WERI-Rb-1 (cell line): Measurements from ENCODE around the gene TBC1D12.

Experiments
- DNase-seq: peaks from one replicate; pipeline ENCODE4 v3.0.0-alpha.2; 2020
- H3K27ac ChIP-seq: fragments of 250-450 bp; sonication (Bioruptor Pico); 2 replicates; pipeline ENCODE4 v1.5.1; 2020; ENCODE audit warnings: mild to moderate bottlenecking, moderate library complexity
- H3K27me3 ChIP-seq: fragments of 250-450 bp; sonication (Bioruptor Pico); 2 replicates; pipeline ENCODE4 v1.5.1; 2021; ENCODE audit warnings: mild to moderate bottlenecking, low read depth, moderate library complexity; ENCODE audit not compliant: insufficient read depth, severe bottlenecking
- H3K36me3 ChIP-seq: fragments of 250-450 bp; sonication (Bioruptor Pico); 2 replicates; pipeline ENCODE4 v1.5.1; 2020; ENCODE audit warnings: mild to moderate bottlenecking, moderate library complexity
- H3K4me3 ChIP-seq: 2 replicates; pipeline ENCODE4 v1.5.1; 2011; ENCODE audit warnings: low read depth, mild to moderate bottlenecking, control low read depth, low read length
- H3K9me3 ChIP-seq: fragments of 250-450 bp; sonication (Bioruptor Pico); 2 replicates; pipeline ENCODE4 v1.5.1; 2021; ENCODE audit warnings: mild to moderate bottlenecking, moderate library complexity; ENCODE audit not compliant: severe bottlenecking
- CTCF ChIP-seq: IDR thresholded peaks from 2 replicates; pipeline ENCODE4 v1.5.1; 2011; ENCODE audit warnings: low read depth, mild to moderate bottlenecking, control low read depth, inconsistent platforms, low read length

Gene TBC1D12

GRCh38 chr10:94443047-94443446 is 40.7 kb downstream of the TBC1D12 start:
- Histone ChIP-seq H3K27ac (no peak overlapping the region), H3K4me3 (no peak overlapping the region), H3K36me3 (no peaks in the 10 kb centered on the region), H3K9me3 (no peaks in the 10 kb centered on the region), H3K27me3 (no peaks in the 10 kb centered on the region)
- no peak for TF ChIP-seq CTCF
- DNase-seq, result no peak

DNA sequence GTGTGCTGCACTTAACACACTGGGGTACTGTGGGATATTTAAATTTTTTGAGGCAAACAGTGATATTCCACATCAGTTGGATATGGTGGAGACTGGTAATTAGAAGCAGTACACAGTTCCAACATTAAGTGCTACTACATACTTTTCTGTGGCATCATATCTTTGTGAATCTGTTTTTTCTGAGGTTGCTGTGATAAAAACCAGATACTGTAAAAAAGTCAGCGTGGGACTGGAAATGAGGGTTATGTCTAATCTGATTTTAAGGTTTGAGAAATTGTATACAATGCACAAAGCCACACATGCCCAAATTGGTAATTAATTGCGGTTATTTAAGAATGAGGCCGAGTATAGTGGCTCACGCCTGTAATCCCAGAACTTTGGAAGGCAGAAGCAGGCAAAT is 41.2 kb downstream of the TBC1D12 start:
- Histone ChIP-seq H3K27ac (no peak overlapping the region), H3K36me3 (no peaks in the 10 kb centered on the region), H3K4me3 (no peak overlapping the region), H3K9me3 (no peaks in the 10 kb centered on the region), H3K27me3 (no peaks in the 10 kb centered on the region)
- no peak for TF ChIP-seq CTCF
- DNase-seq, result no peak

GRCh38 chr10:94450782-94451181 is 48.4 kb downstream of the TBC1D12 start:
- no peak for DNase-seq
- H3K27me3 ChIP-seq, result no peaks in the 10 kb centered on the region
- TF ChIP-seq CTCF, result no peak

DNA sequence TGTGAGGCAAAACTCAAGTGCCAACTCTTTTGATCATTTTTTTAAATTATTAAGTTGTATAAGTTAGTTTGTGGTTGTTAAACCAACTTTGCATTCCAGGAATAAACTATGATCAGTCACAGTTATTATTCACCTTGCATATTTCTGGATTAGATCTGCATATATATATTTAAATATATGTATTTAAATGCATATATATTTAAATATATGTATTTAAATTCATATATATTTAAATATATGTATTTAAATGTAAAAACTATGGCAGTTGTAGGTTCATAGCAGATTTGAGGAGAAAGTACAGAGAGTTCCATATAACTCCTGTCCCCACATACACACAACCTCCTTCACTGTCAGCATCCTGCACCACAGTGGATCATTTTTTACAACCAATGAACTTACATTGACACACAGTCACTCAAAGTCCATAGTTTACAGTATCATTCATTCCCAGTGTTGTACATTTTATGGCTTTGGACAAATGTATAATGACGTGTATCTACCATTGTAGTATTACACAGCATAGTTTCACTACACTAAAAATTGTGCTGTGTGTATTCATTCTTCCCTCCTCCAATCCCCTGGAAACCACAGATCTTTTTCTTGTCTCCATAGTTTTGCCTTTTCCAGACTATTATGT is 49.7 kb downstream of the TBC1D12 start:
- Histone ChIP-seq H3K36me3 (no peaks in the 10 kb centered on the region), H3K4me3 (no peak overlapping the region)
- DNase-seq, result no peak

More at GRCh38 chr10:94450782-94451181, 48.4 kb downstream of the TBC1D12 start:
- Histone ChIP-seq H3K9me3 (peaks cover 3% of the 10 kb centered on the region), H3K36me3 (no peaks in the 10 kb centered on the region), H3K27ac (no peak overlapping the region), H3K4me3 (no peak overlapping the region)

GRCh38 chr10:94456942-94457341 is 54.6 kb downstream of the TBC1D12 start:
- no peak for TF ChIP-seq CTCF

More for the DNA sequence above, 49.7 kb downstream of the TBC1D12 start:
- H3K27me3 ChIP-seq, result no peaks in the 10 kb centered on the region
- H3K27ac ChIP-seq, result no peak overlapping the region
- no peak for TF ChIP-seq CTCF
- H3K9me3 ChIP-seq, result peaks cover 3% of the 10 kb centered on the region

DNA sequence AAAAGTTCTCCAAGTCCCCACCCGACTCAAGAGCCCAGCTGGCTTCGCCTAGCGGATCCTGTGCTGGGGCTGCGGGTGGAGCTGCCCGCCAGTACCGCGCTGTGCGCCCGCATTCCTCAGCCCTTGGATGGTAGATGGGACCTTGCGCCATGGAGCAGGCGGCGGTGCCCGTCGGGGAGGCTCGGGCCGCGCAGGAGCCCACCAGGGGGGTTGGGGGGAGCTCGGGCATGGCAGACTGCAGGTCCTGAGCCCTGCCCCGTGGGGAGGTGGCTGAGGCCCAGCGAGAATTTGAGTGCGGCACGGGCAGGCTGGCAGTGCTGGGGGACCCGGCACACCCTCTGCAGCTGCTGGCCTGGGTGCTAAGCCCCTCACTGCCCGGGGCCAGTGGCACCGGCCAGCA is 57.0 kb downstream of the TBC1D12 start:
- DNase-seq, result no peak
- no peak for TF ChIP-seq CTCF
- peaks cover 3% of the 10 kb centered on the region for H3K9me3 ChIP-seq
- H3K27me3 ChIP-seq, result no peaks in the 10 kb centered on the region
- H3K36me3 ChIP-seq, result no peaks in the 10 kb centered on the region
- no peak overlapping the region for H3K27ac ChIP-seq
- no peak overlapping the region for H3K4me3 ChIP-seq

More at GRCh38 chr10:94456942-94457341, 54.6 kb downstream of the TBC1D12 start:
- Histone ChIP-seq H3K4me3 (no peak overlapping the region), H3K9me3 (peaks cover 3% of the 10 kb centered on the region), H3K27me3 (no peaks in the 10 kb centered on the region), H3K27ac (no peak overlapping the region), H3K36me3 (no peaks in the 10 kb centered on the region)
- no peak for DNase-seq
